ENCODE data around the gene ZNF772.

DNA sequence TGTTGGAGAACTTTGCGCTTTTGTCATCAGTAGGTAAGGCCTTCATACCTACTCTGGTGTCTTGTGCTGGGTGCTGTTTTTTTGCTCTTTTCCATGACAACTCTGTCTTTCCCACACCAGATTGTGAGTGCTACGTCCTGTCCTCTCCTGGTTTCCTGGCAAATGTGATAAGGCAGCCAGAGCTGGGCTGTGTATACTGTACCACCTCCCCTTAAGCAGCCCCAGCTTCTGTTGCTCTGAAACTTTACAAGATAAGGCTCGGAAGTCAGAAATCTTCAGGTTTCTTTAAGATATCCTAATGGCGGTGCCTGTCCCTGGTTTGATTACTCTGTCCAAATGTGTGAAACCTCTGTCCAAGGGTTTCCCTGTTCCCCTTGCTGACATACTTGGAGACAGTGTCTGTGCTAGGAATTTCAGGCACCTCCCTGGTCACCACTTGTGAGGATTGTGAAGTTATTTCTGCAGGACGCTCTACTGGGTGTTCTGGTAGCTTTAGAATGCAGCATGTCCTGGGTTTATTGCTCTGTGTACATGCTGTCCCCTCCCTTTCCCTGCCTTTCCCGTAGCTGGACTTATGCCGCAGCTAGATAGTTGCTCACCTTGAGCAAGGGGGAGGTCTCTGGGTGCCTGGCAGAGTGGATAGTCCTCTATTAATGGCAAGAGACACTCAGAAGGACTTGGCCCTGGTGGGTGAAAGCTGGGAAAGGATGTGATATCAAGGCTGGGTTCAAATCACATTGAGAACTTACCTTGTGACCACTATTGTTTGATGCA, 35.2 kb downstream of the ZNF772 start:
- TF ChIP-seq, protein P1, sequence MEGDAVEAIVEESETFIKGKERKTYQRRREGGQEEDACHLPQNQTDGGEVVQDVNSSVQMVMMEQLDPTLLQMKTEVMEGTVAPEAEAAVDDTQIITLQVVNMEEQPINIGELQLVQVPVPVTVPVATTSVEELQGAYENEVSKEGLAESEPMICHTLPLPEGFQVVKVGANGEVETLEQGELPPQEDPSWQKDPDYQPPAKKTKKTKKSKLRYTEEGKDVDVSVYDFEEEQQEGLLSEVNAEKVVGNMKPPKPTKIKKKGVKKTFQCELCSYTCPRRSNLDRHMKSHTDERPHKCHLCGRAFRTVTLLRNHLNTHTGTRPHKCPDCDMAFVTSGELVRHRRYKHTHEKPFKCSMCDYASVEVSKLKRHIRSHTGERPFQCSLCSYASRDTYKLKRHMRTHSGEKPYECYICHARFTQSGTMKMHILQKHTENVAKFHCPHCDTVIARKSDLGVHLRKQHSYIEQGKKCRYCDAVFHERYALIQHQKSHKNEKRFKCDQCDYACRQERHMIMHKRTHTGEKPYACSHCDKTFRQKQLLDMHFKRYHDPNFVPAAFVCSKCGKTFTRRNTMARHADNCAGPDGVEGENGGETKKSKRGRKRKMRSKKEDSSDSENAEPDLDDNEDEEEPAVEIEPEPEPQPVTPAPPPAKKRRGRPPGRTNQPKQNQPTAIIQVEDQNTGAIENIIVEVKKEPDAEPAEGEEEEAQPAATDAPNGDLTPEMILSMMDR (IDR thresholded peaks at IDR 0.05) = no peak
- TF ChIP-seq NFIC (IDR thresholded peaks at IDR 0.05; ENCODE audit: borderline replicate concordance) (no peak), EZH2phosphoT487 (IDR thresholded peaks at IDR 0.05; ENCODE audit: borderline replicate concordance, low read depth) (no peak), TAF1 (IDR thresholded peaks at IDR 0.05; ENCODE audit: borderline replicate concordance, low read depth, low read length) (no peak), SIN3A (IDR thresholded peaks at IDR 0.05; ENCODE audit: borderline replicate concordance, low read depth, low read length) (no peak), POLR2AphosphoS5 (IDR thresholded peaks at IDR 0.05; ENCODE audit: low read depth, low read length) (no peak), RAD21 (IDR thresholded peaks at IDR 0.05; ENCODE audit: low read length) (no peak), RFX5 (IDR thresholded peaks at IDR 0.05; ENCODE audit: low read length) (no peak), GABPA (IDR thresholded peaks at IDR 0.05; ENCODE audit: low read depth) (no peak), ELF1 (IDR thresholded peaks at IDR 0.05) (no peak), JUND (IDR thresholded peaks at IDR 0.05) (no peak)
- TF ChIP-seq, protein P2, sequence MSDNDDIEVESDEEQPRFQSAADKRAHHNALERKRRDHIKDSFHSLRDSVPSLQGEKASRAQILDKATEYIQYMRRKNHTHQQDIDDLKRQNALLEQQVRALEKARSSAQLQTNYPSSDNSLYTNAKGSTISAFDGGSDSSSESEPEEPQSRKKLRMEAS (IDR thresholded peaks at IDR 0.05; ENCODE audit: low read depth) = no peak
